Measurements from ENCODE around the gene ALDH7A1.

The ALDH7A1 gene

DNA sequence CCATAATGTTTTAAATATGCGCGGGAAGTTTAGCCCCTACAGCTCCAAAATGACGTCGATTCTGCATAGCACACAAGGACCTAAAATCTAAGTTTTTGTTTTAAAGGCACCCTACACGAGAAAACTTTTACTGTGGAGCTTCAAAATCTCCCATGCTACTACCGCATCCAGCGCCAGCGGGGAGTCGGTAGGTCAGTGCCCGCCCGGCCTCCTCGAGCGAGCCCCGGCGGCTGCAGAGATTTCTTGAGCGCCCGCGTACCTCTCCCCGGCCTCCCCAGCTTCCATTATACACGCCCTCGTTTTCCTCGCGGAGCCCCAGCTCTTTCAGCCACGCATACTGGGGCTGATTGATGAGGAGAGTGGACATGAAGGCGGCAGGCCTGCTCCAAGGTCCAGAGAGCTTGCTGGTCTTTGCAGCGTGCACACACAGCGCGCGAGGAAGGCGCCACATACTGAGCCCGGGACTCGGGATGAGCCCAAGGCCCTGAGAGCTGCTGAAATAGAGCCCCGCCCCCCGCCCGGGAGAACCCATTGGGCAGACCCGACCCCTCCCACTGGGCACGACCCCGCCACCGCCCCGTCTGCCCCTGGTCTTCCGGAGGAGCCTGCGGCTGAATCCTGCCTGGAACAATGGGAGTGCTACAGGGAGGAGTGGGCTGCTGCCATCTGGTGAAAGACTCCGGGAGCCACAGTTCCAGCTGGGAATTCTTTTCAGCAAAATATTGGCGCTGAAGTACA, at the start of gene ALDH7A1:
Gene ALDH7A1, minus strand, starts transcription at position 472 of the 738 bp plus-strand sequence. Its CDS starts 21 bp downstream, at position 451.
- DNase-seq (ENCODE audit: extremely low read depth, low read depth): peak; percentile 89
- TF ChIP-seq, protein P1, sequence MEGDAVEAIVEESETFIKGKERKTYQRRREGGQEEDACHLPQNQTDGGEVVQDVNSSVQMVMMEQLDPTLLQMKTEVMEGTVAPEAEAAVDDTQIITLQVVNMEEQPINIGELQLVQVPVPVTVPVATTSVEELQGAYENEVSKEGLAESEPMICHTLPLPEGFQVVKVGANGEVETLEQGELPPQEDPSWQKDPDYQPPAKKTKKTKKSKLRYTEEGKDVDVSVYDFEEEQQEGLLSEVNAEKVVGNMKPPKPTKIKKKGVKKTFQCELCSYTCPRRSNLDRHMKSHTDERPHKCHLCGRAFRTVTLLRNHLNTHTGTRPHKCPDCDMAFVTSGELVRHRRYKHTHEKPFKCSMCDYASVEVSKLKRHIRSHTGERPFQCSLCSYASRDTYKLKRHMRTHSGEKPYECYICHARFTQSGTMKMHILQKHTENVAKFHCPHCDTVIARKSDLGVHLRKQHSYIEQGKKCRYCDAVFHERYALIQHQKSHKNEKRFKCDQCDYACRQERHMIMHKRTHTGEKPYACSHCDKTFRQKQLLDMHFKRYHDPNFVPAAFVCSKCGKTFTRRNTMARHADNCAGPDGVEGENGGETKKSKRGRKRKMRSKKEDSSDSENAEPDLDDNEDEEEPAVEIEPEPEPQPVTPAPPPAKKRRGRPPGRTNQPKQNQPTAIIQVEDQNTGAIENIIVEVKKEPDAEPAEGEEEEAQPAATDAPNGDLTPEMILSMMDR (IDR thresholded peaks at IDR 0.05; ENCODE audit: low read depth, low read length, missing control alignments): peak; percentile 42
- peak within 1 kb of the TSS; percentile 54 for H3K4me3 ChIP-seq (replicated peaks; ENCODE audit: low read depth, low read length)

DNA sequence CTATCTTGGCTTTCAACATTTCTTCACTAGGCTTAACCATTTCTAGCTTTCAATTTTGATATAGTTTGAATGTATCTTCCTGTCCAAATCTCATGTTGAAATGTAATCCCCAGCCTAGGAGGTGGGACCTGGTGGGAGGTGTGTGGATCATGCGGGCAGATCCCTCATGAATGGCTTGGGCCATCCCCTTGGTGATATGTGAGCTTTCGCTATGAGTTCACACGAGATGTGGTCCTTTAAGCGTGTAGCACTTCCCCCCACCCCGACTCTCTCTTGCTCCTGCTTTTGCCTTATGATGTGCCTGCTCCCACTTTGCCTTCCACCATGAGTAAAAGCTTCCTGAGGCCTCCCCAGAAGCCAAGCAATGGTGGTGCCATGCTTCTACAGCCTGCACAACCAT, 46.4 kb upstream of the ALDH7A1 start:
- H3K4me3 ChIP-seq (replicated peaks; ENCODE audit: low read depth, low read length): no peak overlapping the region
- DNase-seq (ENCODE audit: extremely low read depth, low read depth): no peak
- TF ChIP-seq, protein P1 (IDR thresholded peaks at IDR 0.05; ENCODE audit: low read depth, low read length, missing control alignments): no peak

DNA sequence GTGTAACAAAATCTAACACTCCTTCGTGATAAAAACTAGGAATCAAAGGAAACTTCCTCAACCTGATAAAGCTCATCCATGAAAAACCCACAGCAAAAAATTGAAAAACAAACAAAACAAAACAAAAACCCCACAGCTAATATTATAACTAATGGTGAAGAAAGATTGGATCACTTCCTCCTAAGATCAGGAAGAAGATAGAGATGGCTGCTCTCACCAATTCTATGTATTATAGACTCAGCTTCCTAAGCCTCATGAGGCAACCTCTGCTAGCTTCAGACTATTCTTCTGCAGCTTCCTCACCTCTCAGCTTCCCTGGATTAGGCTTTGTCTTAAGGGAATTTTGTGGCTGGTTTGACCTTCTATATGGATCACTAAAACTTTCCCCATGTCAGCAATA, 45.8 kb upstream of the ALDH7A1 start:
- no peak overlapping the region for H3K4me3 ChIP-seq (replicated peaks; ENCODE audit: low read depth, low read length)
- TF ChIP-seq, protein P1 (IDR thresholded peaks at IDR 0.05; ENCODE audit: low read depth, low read length, missing control alignments): no peak
- no peak for DNase-seq (ENCODE audit: extremely low read depth, low read depth)

DNA sequence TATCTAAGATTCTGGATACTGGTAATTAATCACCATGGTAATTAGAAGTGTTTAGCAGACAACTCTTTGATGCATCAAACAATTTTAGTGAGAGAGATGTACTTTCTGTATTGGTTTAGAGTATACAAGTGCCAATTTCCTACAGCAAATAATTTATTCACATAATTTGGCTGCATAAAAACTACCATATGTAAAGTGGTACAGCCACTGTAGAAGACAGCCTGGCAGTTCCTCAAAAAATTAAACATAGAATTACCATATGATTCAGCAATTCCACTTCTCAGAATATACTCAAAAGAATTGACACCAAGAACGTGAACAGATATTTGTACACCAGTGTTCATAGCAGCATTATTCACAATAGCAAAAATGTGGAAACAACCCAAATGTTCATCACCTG, 41.9 kb upstream of the ALDH7A1 start:
- TF ChIP-seq, protein P1 (IDR thresholded peaks at IDR 0.05; ENCODE audit: low read depth, low read length, missing control alignments): no peak
- H3K4me3 ChIP-seq (replicated peaks; ENCODE audit: low read depth, low read length): no peak overlapping the region
- DNase-seq (ENCODE audit: extremely low read depth, low read depth): no peak

- TF ChIP-seq, protein P1 (IDR thresholded peaks at IDR 0.05; ENCODE audit: low read depth, low read length, missing control alignments): no peak
- no peak overlapping the region for H3K4me3 ChIP-seq (replicated peaks; ENCODE audit: low read depth, low read length)
- DNase-seq (ENCODE audit: extremely low read depth, low read depth): no peak
Measured at GRCh38 chr5:126635585-126635984, 40.6 kb upstream of the ALDH7A1 start.

- DNase-seq (ENCODE audit: extremely low read depth, low read depth): no peak
- TF ChIP-seq, protein P1 (IDR thresholded peaks at IDR 0.05; ENCODE audit: low read depth, low read length, missing control alignments): no peak
- H3K4me3 ChIP-seq (replicated peaks; ENCODE audit: low read depth, low read length): no peak overlapping the region
Measured at GRCh38 chr5:126633552-126633951, 38.5 kb upstream of the ALDH7A1 start.

Data from HFF-Myc (cell line).